OCI-LY3 (cell line): ENCODE measurements around the gene MBIP.

Experiments used
- H2AFZ ChIP-seq: fragments of 200-600, 300-600 bp; shearing (Covaris generic); 2 replicates; pipeline ENCODE4 v1.6.0; 2014; ENCODE audit warnings: antibody characterized with exemption, low read depth, low read length
- H3K27ac ChIP-seq: fragments of 200-600, 300-600 bp; sonication (generic); 2 replicates; pipeline ENCODE4 v1.5.1; 2014; ENCODE audit warnings: mild to moderate bottlenecking, low read length, moderate library complexity, mixed read lengths
- H3K27me3 ChIP-seq: fragments of 200-600, 300-600 bp; sonication (generic); 2 replicates; pipeline ENCODE4 v1.6.1; 2014; ENCODE audit warnings: low read depth, low read length, mixed read lengths
- H3K36me3 ChIP-seq: fragments of 200-600, 300-600 bp; sonication (generic); replicated peaks from 2 replicates; pipeline ENCODE3; 2014; ENCODE audit warnings: low read depth, low read length, mixed read lengths
- H3K4me1 ChIP-seq: fragments of 300-600, 200-600 bp; sonication (generic); 2 replicates; pipeline ENCODE4 v1.6.1; 2014; ENCODE audit warnings: low read length, mixed read lengths
- H3K4me2 ChIP-seq: fragments of 200-600, 300-600 bp; sonication (generic); 2 replicates; pipeline ENCODE4 v1.6.1; 2014; ENCODE audit warnings: low read length, mixed read lengths
- H3K4me3 ChIP-seq: fragments of 300-600, 200-600 bp; sonication (generic); 2 replicates; pipeline ENCODE4 v1.5.1; 2014; ENCODE audit warnings: antibody characterized with exemption, mild to moderate bottlenecking, low read length, moderate library complexity
- H3K79me2 ChIP-seq: fragments of 300-600, 200-600 bp; shearing (Covaris generic); 2 replicates; pipeline ENCODE4 v1.6.1; 2014; ENCODE audit warnings: mild to moderate bottlenecking, low read length, mixed read lengths
- H3K9ac ChIP-seq: fragments of 300-600, 200-600 bp; shearing (Covaris generic); 2 replicates; pipeline ENCODE4 v1.6.0; 2014; ENCODE audit warnings: mild to moderate bottlenecking, low read length, moderate library complexity
- H3K9me3 ChIP-seq: fragments of 200-600, 300-600 bp; shearing (Covaris generic); 2 replicates; pipeline ENCODE4 v1.6.1; 2014; ENCODE audit warnings: low read length, mixed read lengths; ENCODE audit not compliant: insufficient read depth
- H4K20me1 ChIP-seq: fragments of 200-600, 300-600 bp; sonication (generic); 2 replicates; pipeline ENCODE4 v1.6.1; 2016; ENCODE audit warnings: low read length, mixed read lengths; ENCODE audit not compliant: insufficient read depth
- CTCF ChIP-seq: fragments of 200-600, 300-600 bp; sonication (generic); IDR thresholded peaks from 2 replicates; pipeline ENCODE4 v1.5.1; 2014; ENCODE audit warnings: antibody characterized with exemption, low read length, low read depth
- EZH2phosphoT487 ChIP-seq: fragments of 200-600 bp; shearing (Covaris generic); IDR thresholded peaks from 2 replicates; pipeline ENCODE4 v1.6.1; 2018; ENCODE audit warnings: antibody characterized with exemption, mixed run types, low read depth

The MBIP gene

DNA sequence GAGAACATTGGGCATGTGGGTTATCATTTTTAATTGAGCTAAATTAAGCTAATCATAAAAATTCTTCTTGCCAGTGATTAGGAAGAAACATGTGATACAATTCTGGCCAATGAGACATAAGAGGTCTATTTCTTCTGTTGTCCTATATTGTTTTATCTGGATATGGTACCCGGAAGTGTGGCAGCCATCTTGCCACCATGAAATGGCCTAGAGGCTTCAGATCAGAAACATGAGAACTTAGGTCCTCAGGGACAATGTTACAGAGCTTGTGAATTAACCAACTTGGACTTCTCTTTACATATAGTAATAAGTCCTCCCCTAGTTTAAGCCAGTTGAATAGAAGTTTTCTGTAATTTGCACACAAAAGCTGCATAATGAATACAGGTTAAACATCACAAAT is 30.5 kb downstream of the MBIP start:
- Histone ChIP-seq H3K9ac (no peak overlapping the region), H3K27me3 (no peaks in the 10 kb centered on the region), H4K20me1 (no peaks in the 10 kb centered on the region), H3K79me2 (no peaks in the 10 kb centered on the region), H3K4me2 (no peak overlapping the region), H2AFZ (no peak overlapping the region), H3K4me3 (no peak overlapping the region), H3K27ac (no peak overlapping the region), H3K9me3 (no peaks in the 10 kb centered on the region), H3K4me1 (no peaks in the 10 kb centered on the region), H3K36me3 (no peaks in the 10 kb centered on the region)
- TF ChIP-seq CTCF (no peak), EZH2phosphoT487 (no peak)

GRCh38 chr14:36288496-36288895 is 31.9 kb downstream of the MBIP start:
- no peak overlapping the region for H3K4me3 ChIP-seq
- H3K27ac ChIP-seq, result no peak overlapping the region
- H4K20me1 ChIP-seq, result no peaks in the 10 kb centered on the region
- H3K9me3 ChIP-seq, result no peaks in the 10 kb centered on the region
- no peaks in the 10 kb centered on the region for H3K36me3 ChIP-seq
- no peaks in the 10 kb centered on the region for H3K4me1 ChIP-seq
- H3K27me3 ChIP-seq, result no peaks in the 10 kb centered on the region
- no peak overlapping the region for H3K9ac ChIP-seq
- no peaks in the 10 kb centered on the region for H3K79me2 ChIP-seq
- no peak overlapping the region for H3K4me2 ChIP-seq
- no peak for TF ChIP-seq EZH2phosphoT487
- no peak for TF ChIP-seq CTCF
- H2AFZ ChIP-seq, result no peak overlapping the region

- no peaks in the 10 kb centered on the region for H3K36me3 ChIP-seq
- no peak overlapping the region for H3K4me3 ChIP-seq
- H3K4me2 ChIP-seq, result no peak overlapping the region
- no peaks in the 10 kb centered on the region for H3K9me3 ChIP-seq
- TF ChIP-seq EZH2phosphoT487 (no peak), CTCF (no peak)
- no peaks in the 10 kb centered on the region for H3K27me3 ChIP-seq
- no peaks in the 10 kb centered on the region for H3K79me2 ChIP-seq
- H3K9ac ChIP-seq, result no peak overlapping the region
- no peak overlapping the region for H2AFZ ChIP-seq
- H3K27ac ChIP-seq, result no peak overlapping the region
- no peaks in the 10 kb centered on the region for H3K4me1 ChIP-seq
- no peaks in the 10 kb centered on the region for H4K20me1 ChIP-seq
Measured at GRCh38 chr14:36284971-36285595, 35.4 kb downstream of the MBIP start.

DNA sequence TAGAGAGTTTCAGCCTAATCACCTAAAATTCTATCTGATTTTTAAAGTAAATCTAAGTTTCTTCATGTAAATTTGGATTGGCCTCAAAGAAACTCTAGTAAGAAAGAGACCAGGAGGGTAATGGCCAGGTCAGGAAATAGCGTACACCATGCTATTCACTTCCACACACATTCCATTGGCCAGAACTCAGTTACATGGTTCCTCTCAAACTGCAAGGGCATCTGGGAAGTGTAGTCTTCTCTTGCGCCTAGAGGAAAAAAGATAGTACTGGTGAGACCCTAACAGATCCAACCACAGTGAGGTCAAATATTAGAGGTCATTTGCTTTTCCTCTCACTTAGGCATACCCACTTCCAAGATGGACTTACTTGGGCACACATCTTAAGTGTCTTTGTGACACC is 39.1 kb downstream of the MBIP start:
- Histone ChIP-seq H3K79me2 (no peaks in the 10 kb centered on the region), H2AFZ (no peak overlapping the region), H4K20me1 (no peaks in the 10 kb centered on the region), H3K4me1 (no peaks in the 10 kb centered on the region), H3K27me3 (0 out of 2 replicates have a peak, but pooled peaks cover under 1% of the 10 kb centered on the region), H3K4me2 (no peak overlapping the region), H3K9me3 (no peaks in the 10 kb centered on the region), H3K4me3 (no peak overlapping the region), H3K36me3 (no peaks in the 10 kb centered on the region), H3K27ac (no peak overlapping the region), H3K9ac (no peak overlapping the region)
- no peak for TF ChIP-seq CTCF
- TF ChIP-seq EZH2phosphoT487, result no peak
